GM23338 (cell line): ENCODE results near the gene SYNDIG1. TPM values are rescaled to one million over a fixed set of nuclear protein-coding genes. Genes with fewer than 3 reads are reported as not detected.

Experiments
- ATAC-seq: fragments of 200-7000 bp; cut with Tn5 transposase; 3 replicates; pipeline ENCODE4 v1.9.1; 2020
- DNase-seq: peaks from one replicate; pipeline ENCODE4 v3.0.0-alpha.2; 2015; ENCODE audit warnings: low spot score
- H2AFZ ChIP-seq: fragments of 200-600 bp; sonication (generic); 2 replicates; pipeline ENCODE4 v1.8.0; 2016; ENCODE audit warnings: antibody characterized with exemption, mild to moderate bottlenecking, moderate library complexity
- H3F3A ChIP-seq: fragments of 200-600 bp; sonication (generic); replicated peaks from 2 replicates; pipeline ENCODE4 v1.8.0; 2017; ENCODE audit warnings: antibody characterized with exemption, mixed run types, low read depth
- H3K27ac ChIP-seq: fragments of 200-600 bp; sonication (generic); 2 replicates; pipeline ENCODE4 v1.6.1; 2016; ENCODE audit warnings: low read depth
- H3K27me3 ChIP-seq: fragments of 200-600 bp; sonication (generic); 2 replicates; pipeline ENCODE4 v1.8.0; 2016; ENCODE audit warnings: mild to moderate bottlenecking, mixed run types, moderate library complexity; ENCODE audit not compliant: insufficient read depth
- H3K36me3 ChIP-seq: fragments of 200-600 bp; sonication (generic); 2 replicates; pipeline ENCODE4 v1.8.0; 2016; ENCODE audit warnings: mild to moderate bottlenecking; ENCODE audit not compliant: insufficient read depth
- H3K4me1 ChIP-seq: fragments of 200-600 bp; sonication (generic); 2 replicates; pipeline ENCODE4 v1.8.0; 2016; ENCODE audit warnings: mild to moderate bottlenecking, moderate library complexity; ENCODE audit not compliant: insufficient read depth
- H3K4me2 ChIP-seq: fragments of 200-600 bp; sonication (generic); 2 replicates; pipeline ENCODE4 v1.7.1; 2017; ENCODE audit warnings: mixed run types
- H3K4me3 ChIP-seq: fragments of 200-600 bp; sonication (generic); 2 replicates; pipeline ENCODE4 v1.6.1; 2016; ENCODE audit warnings: mixed run types
- H3K79me2 ChIP-seq: fragments of 200-600 bp; sonication (generic); replicated peaks from 2 replicates; pipeline ENCODE4 v1.8.0; 2017; ENCODE audit warnings: mild to moderate bottlenecking; ENCODE audit not compliant: insufficient read depth
- H3K9me2 ChIP-seq: fragments of 200-600 bp; sonication (generic); 2 replicates; pipeline ENCODE4 v1.8.0; 2017; ENCODE audit not compliant: insufficient read depth
- H4K20me1 ChIP-seq: fragments of 200-600 bp; sonication (generic); replicated peaks from 2 replicates; pipeline ENCODE4 v1.8.0; 2017; ENCODE audit warnings: mild to moderate bottlenecking; ENCODE audit not compliant: insufficient read depth
- H3K27ac Mint-ChIP-seq: 2 replicates; pipeline ENCODE4 v1.8.0; 2020; ENCODE audit warnings: inconsistent platforms, mild to moderate bottlenecking, moderate library complexity, mixed read lengths
- H3K27me3 Mint-ChIP-seq: 3 replicates; pipeline ENCODE4 v1.8.0; 2022; ENCODE audit warnings: low read depth, mild to moderate bottlenecking, moderate library complexity, mixed read lengths, inconsistent platforms; ENCODE audit not compliant: insufficient read depth, poor library complexity
- H3K36me3 Mint-ChIP-seq: 3 replicates; pipeline ENCODE4 v1.8.0; 2021; ENCODE audit warnings: low read depth, mild to moderate bottlenecking, inconsistent platforms, moderate library complexity, mixed read lengths
- H3K4me1 Mint-ChIP-seq: 3 replicates; pipeline ENCODE4 v1.8.0; 2020; ENCODE audit warnings: mild to moderate bottlenecking, inconsistent platforms, mixed read lengths
- H3K4me3 Mint-ChIP-seq: 3 replicates; pipeline ENCODE4 v1.8.0; 2021; ENCODE audit warnings: moderate library complexity, mild to moderate bottlenecking, inconsistent platforms, mixed read lengths
- H3K9me3 Mint-ChIP-seq: 3 replicates; pipeline ENCODE4 v1.8.0; 2020; ENCODE audit warnings: moderate library complexity, mild to moderate bottlenecking, inconsistent platforms, mixed read lengths
- EZH2 ChIP-seq: fragments of 200-600 bp; sonication (generic); IDR thresholded peaks from one replicate; pipeline ENCODE4 v1.8.0; 2017; ENCODE audit warnings: antibody characterized with exemption, mild to moderate bottlenecking, low read depth; ENCODE audit not compliant: unreplicated experiment
- EZH2phosphoT487 ChIP-seq: fragments of 200-600 bp; sonication (generic); IDR thresholded peaks from one replicate; pipeline ENCODE4 v1.8.1; 2018; ENCODE audit warnings: antibody characterized with exemption; ENCODE audit not compliant: unreplicated experiment
- JUNB ChIP-seq: IDR thresholded peaks from one replicate; pipeline ENCODE4 v1.6.1; 2016; ENCODE audit warnings: antibody characterized with exemption; ENCODE audit not compliant: unreplicated experiment
- NANOG ChIP-seq: IDR thresholded peaks from 2 replicates; pipeline ENCODE4 v1.6.1; 2016; ENCODE audit warnings: antibody characterized with exemption, borderline replicate concordance
- POLR2AphosphoS5 ChIP-seq: IDR thresholded peaks from 2 replicates; pipeline ENCODE4 v1.6.1; 2016; ENCODE audit warnings: antibody characterized with exemption, low read depth
- REST ChIP-seq: IDR thresholded peaks from one replicate; pipeline ENCODE4 v1.6.1; 2018; ENCODE audit warnings: antibody characterized with exemption; ENCODE audit not compliant: unreplicated experiment
- STAT1 ChIP-seq: IDR thresholded peaks from one replicate; pipeline ENCODE4 v1.6.1; 2016; ENCODE audit warnings: antibody characterized with exemption; ENCODE audit not compliant: unreplicated experiment
- ZNF114 ChIP-seq: fragments of 250-450 bp; sonication (Bioruptor Pico); IDR thresholded peaks from 2 replicates; pipeline ENCODE4 v1.5.0; 2020; ENCODE audit warnings: mild to moderate bottlenecking, moderate library complexity
- ZNF331 ChIP-seq: fragments of 250-450 bp; sonication (Bioruptor Pico); IDR thresholded peaks from 2 replicates; pipeline ENCODE4 v1.5.0; 2020; ENCODE audit warnings: low read depth, mild to moderate bottlenecking, moderate library complexity
- ZNF462 ChIP-seq: fragments of 250-450 bp; sonication (Bioruptor Pico); IDR thresholded peaks from 2 replicates; pipeline ENCODE4 v1.5.0; 2020; ENCODE audit warnings: mild to moderate bottlenecking, moderate library complexity
- polyA plus RNA-seq: library from polyadenylated mRNA; unstranded; fragments of >200 nt; fragmentation: Nextera tagmentation; extraction: Ambion mirVana; gene quantifications from 2 replicates; pipeline ENCODE4 v1.2.1, GENCODE V29; 2016
- total RNA-seq: library from RNA; depleted of rRNA; stranded (reverse); fragments of >200 nt; shearing (Covaris generic); gene quantifications from 2 replicates; pipeline ENCODE4 v1.2.3, GENCODE V29; 2014

The SYNDIG1 gene
- total and polyA plus RNA-seq, 2 experiments from 2014 or later, result 2.8 to 4.8 TPM

GRCh38 chr20:24664266-24664986, 195.0 kb downstream of the SYNDIG1 start (continued):
- no peak for TF ChIP-seq REST
- TF ChIP-seq ZNF114 (CRISPR knock-in tag), result no peak
- no peak for TF ChIP-seq JUNB
- no peak for TF ChIP-seq NANOG
- TF ChIP-seq ZNF462 (CRISPR knock-in tag), result no peak

- no peaks in the 10 kb centered on the region for H3K4me1 ChIP-seq
- H3K4me3 ChIP-seq, result no peak overlapping the region
- DNase-seq (no peak), ATAC-seq (no peak)
- H3K4me1 Mint-ChIP-seq, result peaks cover 6% of the 10 kb centered on the region; the same call in 1 of the 3 replicates
- H3K4me2 ChIP-seq, result no peak overlapping the region
- H3F3A ChIP-seq, result no peaks in the 10 kb centered on the region
- H3K79me2 ChIP-seq, result no peaks in the 10 kb centered on the region
- H4K20me1 ChIP-seq, result no peaks in the 10 kb centered on the region
- no peaks in the 10 kb centered on the region for H3K27me3 ChIP-seq
- H3K9me3 Mint-ChIP-seq, result no peaks in the 10 kb centered on the region; the same call in 2 of the 3 replicates
- no peaks in the 10 kb centered on the region for H3K9me2 ChIP-seq
- H3K27ac Mint-ChIP-seq, result no peak overlapping the region
- no peaks in the 10 kb centered on the region for H3K36me3 ChIP-seq
- H3K27ac ChIP-seq, result no peak overlapping the region
- H2AFZ ChIP-seq, result no peak overlapping the region
- no peaks in the 10 kb centered on the region for H3K36me3 Mint-ChIP-seq
- H3K4me3 Mint-ChIP-seq, result no peak overlapping the region
- H3K27me3 Mint-ChIP-seq, result no peaks in the 10 kb centered on the region
- TF ChIP-seq NANOG (no peak), EZH2 (no peak), JUNB (no peak), STAT1 (no peak), POLR2AphosphoS5 (no peak), ZNF331 (CRISPR knock-in tag) (no peak), EZH2phosphoT487 (no peak)
Measured at GRCh38 chr20:24665196-24665595, 195.8 kb downstream of the SYNDIG1 start.
